SK-N-SH treated with all-trans-retinoic acid at 6 μM for 48 hours (cell line): ENCODE measurements around the gene BPIFB4.

Experiments used
- ARNTL ChIP-seq: fragments of 450-650 bp; formaldehyde crosslinking; IDR thresholded peaks from 2 replicates; pipeline ENCODE4 v1.5.0; 2020; ENCODE audit warnings: low read depth, mild to moderate bottlenecking, moderate library complexity, borderline replicate concordance
- BACH2 ChIP-seq: fragments of 250-450 bp; sonication (Bioruptor Pico); IDR thresholded peaks from 2 replicates; pipeline ENCODE4 v1.9.0; 2021; ENCODE audit warnings: mild to moderate bottlenecking, borderline replicate concordance
- CSDC2 ChIP-seq: fragments of 250-450 bp; sonication (Bioruptor Pico); IDR thresholded peaks from 2 replicates; pipeline ENCODE4 v1.5.0; 2020; ENCODE audit warnings: mild to moderate bottlenecking, moderate library complexity
- GLIS3 ChIP-seq: fragments of 250-450 bp; sonication (Bioruptor Pico); IDR thresholded peaks from 2 replicates; pipeline ENCODE4 v1.5.0; 2020; ENCODE audit warnings: mild to moderate bottlenecking, moderate library complexity
- RARB ChIP-seq: fragments of 250-450 bp; sonication (Bioruptor Pico); IDR thresholded peaks from 2 replicates; pipeline ENCODE4 v1.8.0; 2021; ENCODE audit warnings: mild to moderate bottlenecking, moderate library complexity
- SNAI2 ChIP-seq: fragments of 250-450 bp; sonication (Bioruptor Pico); IDR thresholded peaks from 2 replicates; pipeline ENCODE4 v1.5.0; 2020; ENCODE audit warnings: mild to moderate bottlenecking, moderate library complexity
- TCF4 ChIP-seq: fragments of 250-450 bp; sonication (Bioruptor Pico); IDR thresholded peaks from 2 replicates; pipeline ENCODE4 v1.8.0; 2021; ENCODE audit warnings: mild to moderate bottlenecking, moderate library complexity, borderline replicate concordance
- ZFP3 ChIP-seq: fragments of 250-450 bp; sonication (Bioruptor Pico); IDR thresholded peaks from 2 replicates; pipeline ENCODE4 v1.5.0; 2020; ENCODE audit warnings: mild to moderate bottlenecking, moderate library complexity
- ZFP30 ChIP-seq: fragments of 450-650 bp; formaldehyde crosslinking; IDR thresholded peaks from 2 replicates; pipeline ENCODE4 v1.5.0; 2022; ENCODE audit warnings: mild to moderate bottlenecking, moderate library complexity
- TF ChIP-seq, protein P1 (sequence below): fragments of 250-450 bp; sonication (Bioruptor Pico); IDR thresholded peaks from 2 replicates; pipeline ENCODE4 v1.5.1; 2021; ENCODE audit warnings: mild to moderate bottlenecking, moderate library complexity
- TF ChIP-seq, protein P2 (sequence below): fragments of 250-450 bp; sonication (Bioruptor Pico); IDR thresholded peaks from 2 replicates; pipeline ENCODE4 v1.5.0; 2020; ENCODE audit warnings: mild to moderate bottlenecking, moderate library complexity
- TF ChIP-seq, protein P3 (sequence below): fragments of 250-450 bp; sonication (Bioruptor Pico); IDR thresholded peaks from 2 replicates; pipeline ENCODE4 v1.8.0; 2020; ENCODE audit warnings: mild to moderate bottlenecking, moderate library complexity, borderline replicate concordance

DNA sequence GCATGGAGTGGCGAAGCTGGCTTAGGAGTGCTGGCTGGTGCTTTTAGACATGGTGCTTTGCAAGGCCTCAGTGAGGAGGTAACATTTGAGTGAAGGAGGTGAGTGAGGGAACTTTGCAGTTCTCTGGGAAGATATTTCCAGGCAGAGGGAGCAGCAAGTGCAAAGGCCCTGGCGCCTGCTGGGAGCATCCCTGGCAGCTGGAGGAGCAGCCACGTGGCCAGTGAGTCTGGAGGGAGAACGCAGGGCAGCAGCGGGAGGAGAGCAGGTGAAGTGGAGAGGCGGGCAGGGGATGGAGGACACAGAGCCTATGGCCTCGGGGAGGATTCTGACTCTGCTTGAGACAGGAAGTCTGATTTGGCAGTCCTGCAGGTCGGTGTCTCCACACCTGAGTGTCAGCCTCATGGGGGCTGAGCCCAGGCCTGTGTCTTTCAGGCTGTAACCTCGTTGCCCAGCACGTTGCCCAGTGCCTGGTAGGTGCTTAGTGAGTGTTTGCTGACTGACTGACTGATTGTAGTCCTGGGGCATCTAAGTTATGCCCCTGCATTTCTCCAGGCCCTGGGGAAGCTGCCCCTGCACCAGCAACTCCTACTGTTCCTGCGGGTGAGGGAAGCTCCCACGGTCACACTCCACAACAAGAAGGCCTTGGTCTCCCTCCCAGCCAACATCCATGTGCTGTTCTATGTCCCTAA lies 11.0 kb upstream of the BPIFB4 start:
- no peak for TF ChIP-seq BACH2 (CRISPR knock-in tag)
- TF ChIP-seq, protein P1, sequence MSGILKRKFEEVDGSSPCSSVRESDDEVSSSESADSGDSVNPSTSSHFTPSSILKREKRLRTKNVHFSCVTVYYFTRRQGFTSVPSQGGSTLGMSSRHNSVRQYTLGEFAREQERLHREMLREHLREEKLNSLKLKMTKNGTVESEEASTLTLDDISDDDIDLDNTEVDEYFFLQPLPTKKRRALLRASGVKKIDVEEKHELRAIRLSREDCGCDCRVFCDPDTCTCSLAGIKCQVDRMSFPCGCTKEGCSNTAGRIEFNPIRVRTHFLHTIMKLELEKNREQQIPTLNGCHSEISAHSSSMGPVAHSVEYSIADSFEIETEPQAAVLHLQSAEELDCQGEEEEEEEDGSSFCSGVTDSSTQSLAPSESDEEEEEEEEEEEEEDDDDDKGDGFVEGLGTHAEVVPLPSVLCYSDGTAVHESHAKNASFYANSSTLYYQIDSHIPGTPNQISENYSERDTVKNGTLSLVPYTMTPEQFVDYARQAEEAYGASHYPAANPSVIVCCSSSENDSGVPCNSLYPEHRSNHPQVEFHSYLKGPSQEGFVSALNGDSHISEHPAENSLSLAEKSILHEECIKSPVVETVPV, result no peak
- TF ChIP-seq ARNTL (CRISPR knock-in tag), result no peak
- TF ChIP-seq, protein P2, sequence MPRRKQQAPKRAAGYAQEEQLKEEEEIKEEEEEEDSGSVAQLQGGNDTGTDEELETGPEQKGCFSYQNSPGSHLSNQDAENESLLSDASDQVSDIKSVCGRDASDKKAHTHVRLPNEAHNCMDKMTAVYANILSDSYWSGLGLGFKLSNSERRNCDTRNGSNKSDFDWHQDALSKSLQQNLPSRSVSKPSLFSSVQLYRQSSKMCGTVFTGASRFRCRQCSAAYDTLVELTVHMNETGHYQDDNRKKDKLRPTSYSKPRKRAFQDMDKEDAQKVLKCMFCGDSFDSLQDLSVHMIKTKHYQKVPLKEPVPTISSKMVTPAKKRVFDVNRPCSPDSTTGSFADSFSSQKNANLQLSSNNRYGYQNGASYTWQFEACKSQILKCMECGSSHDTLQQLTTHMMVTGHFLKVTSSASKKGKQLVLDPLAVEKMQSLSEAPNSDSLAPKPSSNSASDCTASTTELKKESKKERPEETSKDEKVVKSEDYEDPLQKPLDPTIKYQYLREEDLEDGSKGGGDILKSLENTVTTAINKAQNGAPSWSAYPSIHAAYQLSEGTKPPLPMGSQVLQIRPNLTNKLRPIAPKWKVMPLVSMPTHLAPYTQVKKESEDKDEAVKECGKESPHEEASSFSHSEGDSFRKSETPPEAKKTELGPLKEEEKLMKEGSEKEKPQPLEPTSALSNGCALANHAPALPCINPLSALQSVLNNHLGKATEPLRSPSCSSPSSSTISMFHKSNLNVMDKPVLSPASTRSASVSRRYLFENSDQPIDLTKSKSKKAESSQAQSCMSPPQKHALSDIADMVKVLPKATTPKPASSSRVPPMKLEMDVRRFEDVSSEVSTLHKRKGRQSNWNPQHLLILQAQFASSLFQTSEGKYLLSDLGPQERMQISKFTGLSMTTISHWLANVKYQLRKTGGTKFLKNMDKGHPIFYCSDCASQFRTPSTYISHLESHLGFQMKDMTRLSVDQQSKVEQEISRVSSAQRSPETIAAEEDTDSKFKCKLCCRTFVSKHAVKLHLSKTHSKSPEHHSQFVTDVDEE (CRISPR knock-in tag), result no peak
- TF ChIP-seq SNAI2 (CRISPR knock-in tag), result no peak
- TF ChIP-seq ZFP3 (CRISPR knock-in tag), result no peak
- TF ChIP-seq GLIS3 (CRISPR knock-in tag), result no peak
- no peak for TF ChIP-seq TCF4 (CRISPR knock-in tag)
- TF ChIP-seq, protein P3, sequence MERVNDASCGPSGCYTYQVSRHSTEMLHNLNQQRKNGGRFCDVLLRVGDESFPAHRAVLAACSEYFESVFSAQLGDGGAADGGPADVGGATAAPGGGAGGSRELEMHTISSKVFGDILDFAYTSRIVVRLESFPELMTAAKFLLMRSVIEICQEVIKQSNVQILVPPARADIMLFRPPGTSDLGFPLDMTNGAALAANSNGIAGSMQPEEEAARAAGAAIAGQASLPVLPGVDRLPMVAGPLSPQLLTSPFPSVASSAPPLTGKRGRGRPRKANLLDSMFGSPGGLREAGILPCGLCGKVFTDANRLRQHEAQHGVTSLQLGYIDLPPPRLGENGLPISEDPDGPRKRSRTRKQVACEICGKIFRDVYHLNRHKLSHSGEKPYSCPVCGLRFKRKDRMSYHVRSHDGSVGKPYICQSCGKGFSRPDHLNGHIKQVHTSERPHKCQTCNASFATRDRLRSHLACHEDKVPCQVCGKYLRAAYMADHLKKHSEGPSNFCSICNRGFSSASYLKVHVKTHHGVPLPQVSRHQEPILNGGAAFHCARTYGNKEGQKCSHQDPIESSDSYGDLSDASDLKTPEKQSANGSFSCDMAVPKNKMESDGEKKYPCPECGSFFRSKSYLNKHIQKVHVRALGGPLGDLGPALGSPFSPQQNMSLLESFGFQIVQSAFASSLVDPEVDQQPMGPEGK (CRISPR knock-in tag), result no peak
- no peak for TF ChIP-seq RARB
- TF ChIP-seq ZFP30 (CRISPR knock-in tag), result no peak
- no peak for TF ChIP-seq CSDC2 (CRISPR knock-in tag)
